ENCODE results near the gene CCDC28B. TPM values are rescaled to one million over a fixed set of nuclear protein-coding genes. Genes with fewer than 3 reads are reported as not detected.
"Not testable (repeated sequence)": the region's sequence is repeated elsewhere in the genome, so short reads cannot be mapped to it uniquely, and the experiment has no call there.

The CCDC28B gene
- total RNA-seq, 4 donors from 2014 or later = 5.0 to 7.8 (median 6.5) TPM

- intact Hi-C loops (cut with DNase I) = no loop called here
- Histone ChIP-seq H3K36me3 (peaks cover 70 to 100% (median 95%) of the 10 kb centered on the region in 4 donors), H3K27ac (replicated peaks in 1 of 4) (no peak overlapping the region), H3K9me3 (no peaks in the 10 kb centered on the region), H3K4me3 (no peak overlapping the region), H3K4me1 (no peaks in the 10 kb centered on the region), H3K27me3 (no peaks in the 10 kb centered on the region)
- 94% methylated on average over 2 of the region's 2 CpGs for WGBS
- DNase-seq (ENCODE audit: extremely low spot score) = no peak
- TF ChIP-seq POLR2AphosphoS5 (IDR thresholded peaks at IDR 0.05) (no peak), POLR2A (IDR thresholded peaks at IDR 0.05; ENCODE audit: low read depth) (no peak), EP300 (IDR thresholded peaks at IDR 0.05) (no peak), CTCF (IDR thresholded peaks at IDR 0.05) (no peak)
Observed at GRCh38 chr1:32163405-32163804, 37.0 kb upstream of the CCDC28B start.

- H3K9me3 ChIP-seq; H3K27ac ChIP-seq (replicated peaks in 1 of 4); DNase-seq (ENCODE audit: extremely low spot score); H3K4me1 ChIP-seq; intact Hi-C loops (cut with DNase I); H3K27me3 ChIP-seq; H3K4me3 ChIP-seq: not testable (repeated sequence)
- peaks cover 74 to 100% (median 94%) of the 10 kb centered on the region in 4 donors for H3K36me3 ChIP-seq
- 84% methylated on average over 10 of the region's 10 CpGs for WGBS
Observed at GRCh38 chr1:32165633-32166032, 34.8 kb upstream of the CCDC28B start.

- intact Hi-C loops (cut with DNase I) = no loop called here
- H3K36me3 ChIP-seq = peaks cover 55 to 86% (median 77%) of the 10 kb centered on the region in 4 donors
- no peak for DNase-seq (ENCODE audit: extremely low spot score)
- no peak overlapping the region for H3K27ac ChIP-seq (replicated peaks in 1 of 4)
- no peak for TF ChIP-seq POLR2AphosphoS5 (IDR thresholded peaks at IDR 0.05)
- no peak for TF ChIP-seq CTCF (IDR thresholded peaks at IDR 0.05)
- no peak for TF ChIP-seq POLR2A (IDR thresholded peaks at IDR 0.05; ENCODE audit: low read depth)
- no peak for TF ChIP-seq EP300 (IDR thresholded peaks at IDR 0.05)
- WGBS = 81% methylated on average over 4 of the region's 4 CpGs
- H3K4me3 ChIP-seq = no peak overlapping the region
- H3K27me3 ChIP-seq = no peaks in the 10 kb centered on the region
- no peaks in the 10 kb centered on the region for H3K4me1 ChIP-seq
- no peaks in the 10 kb centered on the region for H3K9me3 ChIP-seq
Observed at GRCh38 chr1:32170991-32171390, 29.4 kb upstream of the CCDC28B start.

GRCh38 chr1:32172621-32173245 lies 27.7 kb upstream of the CCDC28B start:
- WGBS = 91% methylated on average over 1 of the region's 1 CpG
- H3K27me3 ChIP-seq = no peaks in the 10 kb centered on the region
- no peaks in the 10 kb centered on the region for H3K4me1 ChIP-seq
- H3K27ac ChIP-seq (replicated peaks in 1 of 4) = no peak overlapping the region
- TF ChIP-seq CTCF (IDR thresholded peaks at IDR 0.05) (no peak), POLR2AphosphoS5 (IDR thresholded peaks at IDR 0.05) (no peak), EP300 (IDR thresholded peaks at IDR 0.05) (no peak), POLR2A (IDR thresholded peaks at IDR 0.05; ENCODE audit: low read depth) (no peak)
- peaks cover 38 to 70% (median 60%) of the 10 kb centered on the region in 4 donors for H3K36me3 ChIP-seq
- no peaks in the 10 kb centered on the region for H3K9me3 ChIP-seq
- DNase-seq (ENCODE audit: extremely low spot score) = no peak
- intact Hi-C loops (cut with DNase I) = no loop called here
- H3K4me3 ChIP-seq = no peak overlapping the region

- Histone ChIP-seq H3K4me3 (peak overlapping the region; percentile 61 to 76 (median 70)), H3K9me3 (no peaks in the 10 kb centered on the region), H3K36me3 (peaks cover 0 to 38% (median 19%) of the 10 kb centered on the region in 4 donors), H3K27ac (replicated peaks in 1 of 4) (peak overlapping the region; percentile 93 to 96 (median 94)), H3K4me1 (peaks cover 30 to 48% (median 41%) of the 10 kb centered on the region in 4 donors), H3K27me3 (no peaks in the 10 kb centered on the region)
- no peak for DNase-seq (ENCODE audit: extremely low spot score)
- intact Hi-C loops (cut with DNase I) = no loop called here
- TF ChIP-seq POLR2AphosphoS5 (IDR thresholded peaks at IDR 0.05) = no peak
- WGBS = 87% methylated on average over 7 of the region's 7 CpGs
Observed at GRCh38 chr1:32178380-32179192, 21.8 kb upstream of the CCDC28B start.
